ENCODE measurements around the gene TGIF2LX.
"Not testable (repeated sequence)": the region's sequence is repeated elsewhere in the genome, so short reads cannot be mapped to it uniquely, and the experiment has no call there.

The TGIF2LX gene

GRCh38 chrX:89921665-89922064 lies at the start of gene TGIF2LX:
Gene TGIF2LX (plus strand): TSS chrX:89921908. CDS start chrX:89922086, 178 bp downstream.
- not testable (repeated sequence) for DNase-seq

GRCh38 chrX:89922338-89922934 lies 728 bp downstream of the TGIF2LX start:
- not testable (repeated sequence) for DNase-seq

- not testable (repeated sequence) for DNase-seq
Measured at GRCh38 chrX:89943077-89943476, 21.4 kb downstream of the TGIF2LX start.

GRCh38 chrX:89965588-89965987 lies 43.9 kb downstream of the TGIF2LX start:
- not testable (repeated sequence) for DNase-seq

All from cerebellar nuclear complex (tissue), 1 donor.